Ishikawa (cell line): ENCODE results near the gene NUP210.

Source experiments
- CEBPB ChIP-seq: IDR thresholded peaks from 2 replicates; pipeline ENCODE4 v1.6.1; 2012
- CREB1 ChIP-seq: IDR thresholded peaks from 2 replicates; pipeline ENCODE4 v1.6.1; 2012; ENCODE audit warnings: low read depth
- EGR1 ChIP-seq: IDR thresholded peaks from 2 replicates; pipeline ENCODE4 v1.6.1; 2012
- EP300 ChIP-seq: IDR thresholded peaks from 2 replicates; pipeline ENCODE4 v1.6.1; 2012; ENCODE audit warnings: borderline replicate concordance
- FOXM1 ChIP-seq: IDR thresholded peaks from 2 replicates; pipeline ENCODE4 v1.6.1; 2012; ENCODE audit warnings: low read depth, borderline replicate concordance
- RAD21 ChIP-seq: IDR thresholded peaks from 2 replicates; pipeline ENCODE4 v1.6.1; 2012; ENCODE audit warnings: low read depth
- TAF1 ChIP-seq: IDR thresholded peaks from 2 replicates; pipeline ENCODE4 v1.6.1; 2012; ENCODE audit warnings: low read depth, mild to moderate bottlenecking
- TEAD4 ChIP-seq: IDR thresholded peaks from 2 replicates; pipeline ENCODE4 v1.6.1; 2012
- YY1 ChIP-seq: IDR thresholded peaks from 2 replicates; pipeline ENCODE4 v1.6.1; 2012; ENCODE audit warnings: low read depth
- ZBTB7A ChIP-seq: IDR thresholded peaks from 2 replicates; pipeline ENCODE4 v1.6.1; 2012; ENCODE audit warnings: low read depth
- TF ChIP-seq, protein P1 (sequence below): IDR thresholded peaks from 2 replicates; pipeline ENCODE4 v1.6.1; 2012
- TF ChIP-seq, protein P2 (sequence below): IDR thresholded peaks from 2 replicates; pipeline ENCODE4 v1.6.1; 2012
- TF ChIP-seq, protein P3 (sequence below): IDR thresholded peaks from 2 replicates; pipeline ENCODE4 v1.6.1; 2012; ENCODE audit warnings: low read depth, mild to moderate bottlenecking

- TF ChIP-seq CEBPB: no peak
- TF ChIP-seq TAF1: no peak
- TF ChIP-seq TEAD4: no peak
- TF ChIP-seq FOXM1: no peak
- TF ChIP-seq YY1: no peak
- TF ChIP-seq EGR1: no peak
- TF ChIP-seq, protein P1, sequence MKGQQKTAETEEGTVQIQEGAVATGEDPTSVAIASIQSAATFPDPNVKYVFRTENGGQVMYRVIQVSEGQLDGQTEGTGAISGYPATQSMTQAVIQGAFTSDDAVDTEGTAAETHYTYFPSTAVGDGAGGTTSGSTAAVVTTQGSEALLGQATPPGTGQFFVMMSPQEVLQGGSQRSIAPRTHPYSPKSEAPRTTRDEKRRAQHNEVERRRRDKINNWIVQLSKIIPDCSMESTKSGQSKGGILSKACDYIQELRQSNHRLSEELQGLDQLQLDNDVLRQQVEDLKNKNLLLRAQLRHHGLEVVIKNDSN: no peak
- no peak for TF ChIP-seq ZBTB7A
- TF ChIP-seq CREB1: no peak
- TF ChIP-seq, protein P2, sequence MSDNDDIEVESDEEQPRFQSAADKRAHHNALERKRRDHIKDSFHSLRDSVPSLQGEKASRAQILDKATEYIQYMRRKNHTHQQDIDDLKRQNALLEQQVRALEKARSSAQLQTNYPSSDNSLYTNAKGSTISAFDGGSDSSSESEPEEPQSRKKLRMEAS: no peak
- no peak for TF ChIP-seq EP300
- TF ChIP-seq RAD21: no peak
- TF ChIP-seq, protein P3, sequence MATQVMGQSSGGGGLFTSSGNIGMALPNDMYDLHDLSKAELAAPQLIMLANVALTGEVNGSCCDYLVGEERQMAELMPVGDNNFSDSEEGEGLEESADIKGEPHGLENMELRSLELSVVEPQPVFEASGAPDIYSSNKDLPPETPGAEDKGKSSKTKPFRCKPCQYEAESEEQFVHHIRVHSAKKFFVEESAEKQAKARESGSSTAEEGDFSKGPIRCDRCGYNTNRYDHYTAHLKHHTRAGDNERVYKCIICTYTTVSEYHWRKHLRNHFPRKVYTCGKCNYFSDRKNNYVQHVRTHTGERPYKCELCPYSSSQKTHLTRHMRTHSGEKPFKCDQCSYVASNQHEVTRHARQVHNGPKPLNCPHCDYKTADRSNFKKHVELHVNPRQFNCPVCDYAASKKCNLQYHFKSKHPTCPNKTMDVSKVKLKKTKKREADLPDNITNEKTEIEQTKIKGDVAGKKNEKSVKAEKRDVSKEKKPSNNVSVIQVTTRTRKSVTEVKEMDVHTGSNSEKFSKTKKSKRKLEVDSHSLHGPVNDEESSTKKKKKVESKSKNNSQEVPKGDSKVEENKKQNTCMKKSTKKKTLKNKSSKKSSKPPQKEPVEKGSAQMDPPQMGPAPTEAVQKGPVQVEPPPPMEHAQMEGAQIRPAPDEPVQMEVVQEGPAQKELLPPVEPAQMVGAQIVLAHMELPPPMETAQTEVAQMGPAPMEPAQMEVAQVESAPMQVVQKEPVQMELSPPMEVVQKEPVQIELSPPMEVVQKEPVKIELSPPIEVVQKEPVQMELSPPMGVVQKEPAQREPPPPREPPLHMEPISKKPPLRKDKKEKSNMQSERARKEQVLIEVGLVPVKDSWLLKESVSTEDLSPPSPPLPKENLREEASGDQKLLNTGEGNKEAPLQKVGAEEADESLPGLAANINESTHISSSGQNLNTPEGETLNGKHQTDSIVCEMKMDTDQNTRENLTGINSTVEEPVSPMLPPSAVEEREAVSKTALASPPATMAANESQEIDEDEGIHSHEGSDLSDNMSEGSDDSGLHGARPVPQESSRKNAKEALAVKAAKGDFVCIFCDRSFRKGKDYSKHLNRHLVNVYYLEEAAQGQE: no peak
Measured at GRCh38 chr3:13339833-13340232, 80.3 kb downstream of the NUP210 start.
